GM23248 (cell line): ENCODE data around the gene VIL1.

ENCODE experiments used
- EZH2 ChIP-seq: fragments of 200-600 bp; sonication (generic); IDR thresholded peaks from 2 replicates; pipeline ENCODE4 v1.6.1; 2018; ENCODE audit warnings: antibody characterized with exemption, mild to moderate bottlenecking; ENCODE audit not compliant: insufficient read depth, poor library complexity, severe bottlenecking
- EZH2phosphoT487 ChIP-seq: fragments of 200-600 bp; sonication (generic); IDR thresholded peaks from 2 replicates; pipeline ENCODE4 v1.6.1; 2018; ENCODE audit warnings: antibody characterized with exemption, moderate library complexity, mild to moderate bottlenecking, low read depth; ENCODE audit not compliant: insufficient read depth

DNA sequence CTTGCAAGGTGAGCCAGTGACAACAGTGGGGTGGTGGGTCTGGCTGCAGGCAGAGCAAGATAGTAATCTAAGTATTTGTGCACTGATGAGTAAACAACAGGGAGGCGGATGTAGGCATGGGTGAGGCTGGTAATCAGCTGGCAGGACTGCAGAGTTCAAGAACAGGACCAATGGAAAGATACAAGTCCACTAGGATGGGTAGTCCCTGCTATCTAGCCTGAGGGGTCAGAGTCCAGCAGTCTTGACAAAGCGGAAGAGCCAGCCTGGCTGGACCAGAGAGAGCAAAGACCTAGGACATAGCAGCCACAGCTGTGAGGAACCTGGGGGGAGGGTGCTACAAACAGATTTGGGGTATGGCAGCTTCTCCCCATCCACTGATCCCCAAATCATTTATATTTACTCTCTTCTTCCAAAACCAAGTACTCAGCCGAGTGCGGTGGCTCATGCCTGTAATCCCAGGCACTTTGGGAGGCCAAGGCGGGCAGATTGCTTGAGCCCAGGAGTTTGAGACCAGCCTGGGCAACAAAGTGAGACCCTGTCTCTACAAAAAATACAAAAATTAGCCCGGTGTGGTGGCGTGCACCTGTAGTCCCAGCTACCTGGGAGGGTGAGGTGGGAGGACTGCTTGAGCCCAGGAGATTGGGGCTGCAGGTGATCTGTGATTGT lies 25.9 kb downstream of the VIL1 start:
- TF ChIP-seq EZH2 (no peak), EZH2phosphoT487 (no peak)
